Measurements from ENCODE around the gene MDN1.
"Not testable (repeated sequence)": the region's sequence is repeated elsewhere in the genome, so short reads cannot be mapped to it uniquely, and the experiment has no call there.

Gene MDN1

DNA sequence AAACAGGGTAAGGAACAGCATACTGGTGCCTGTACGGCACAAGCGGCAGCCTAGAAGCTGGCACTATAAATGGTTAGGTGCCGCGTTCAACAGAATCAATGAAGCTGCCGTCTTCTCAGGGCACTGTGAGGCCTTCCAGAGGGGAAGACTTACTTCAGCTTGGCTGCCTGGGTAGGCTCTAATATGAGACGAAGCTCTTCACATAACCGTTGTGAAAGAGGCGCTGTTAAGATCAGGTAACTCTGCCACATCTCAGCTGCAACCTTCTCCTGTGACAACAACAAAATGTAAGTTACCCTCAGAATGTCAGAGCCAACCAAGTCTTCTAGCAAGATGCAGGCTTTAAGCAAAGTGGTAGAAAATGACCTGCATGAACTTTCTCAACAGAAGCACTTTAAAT, 169.0 kb downstream of the MDN1 start:
- no peak for DNase-seq (ENCODE audit: low read depth)

GRCh38 chr6:89649682-89650081, 169.9 kb downstream of the MDN1 start:
- DNase-seq (ENCODE audit: low read depth): no peak

DNA sequence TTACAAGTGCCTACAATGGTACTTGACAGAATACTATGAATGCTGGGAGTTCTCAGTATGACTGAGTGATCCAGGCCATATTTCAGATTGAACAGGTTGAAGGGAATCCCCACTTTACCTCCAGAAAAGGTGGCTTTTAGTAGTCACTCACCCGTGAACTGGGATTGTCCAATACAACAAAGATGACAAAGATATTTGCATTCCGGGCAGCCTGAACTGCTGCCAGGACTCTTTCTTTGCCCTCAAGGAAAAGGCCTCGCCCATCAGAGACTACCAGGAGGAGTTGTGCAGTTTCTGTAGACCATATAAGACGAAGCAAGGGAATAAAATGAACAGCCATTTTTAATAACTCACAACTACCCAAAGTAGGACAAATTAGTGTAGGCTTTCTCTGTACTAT, 174.7 kb downstream of the MDN1 start:
- no peak for DNase-seq (ENCODE audit: low read depth)

DNA sequence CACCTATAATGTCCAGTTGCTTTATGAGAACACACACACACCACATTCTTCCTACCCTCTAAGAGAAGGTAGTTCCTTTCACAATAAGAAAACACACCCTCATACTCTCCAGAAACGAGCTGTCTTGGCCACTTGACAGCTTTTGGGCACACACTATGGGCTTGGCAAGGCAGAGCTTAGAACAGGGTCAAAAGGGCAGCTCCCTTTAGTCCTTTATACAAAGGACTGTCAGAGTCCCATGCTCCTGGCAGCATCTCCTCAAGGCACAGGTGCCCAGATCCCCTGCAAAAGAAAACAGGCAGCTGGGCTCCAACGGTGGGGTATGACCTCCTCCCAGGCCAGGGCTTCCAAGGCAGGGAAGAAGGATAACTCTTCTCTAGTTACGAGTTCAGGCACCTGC, 176.2 kb downstream of the MDN1 start:
- no peak for DNase-seq (ENCODE audit: low read depth)

GRCh38 chr6:89642956-89643355, 176.6 kb downstream of the MDN1 start:
- no peak for DNase-seq (ENCODE audit: low read depth)

GRCh38 chr6:89641581-89641980, 178.0 kb downstream of the MDN1 start:
- DNase-seq (ENCODE audit: low read depth): not testable (repeated sequence)

- no peak for DNase-seq (ENCODE audit: low read depth)
These were observed 178.8 kb downstream of the MDN1 start for GRCh38 chr6:89640804-89641203.

DNA sequence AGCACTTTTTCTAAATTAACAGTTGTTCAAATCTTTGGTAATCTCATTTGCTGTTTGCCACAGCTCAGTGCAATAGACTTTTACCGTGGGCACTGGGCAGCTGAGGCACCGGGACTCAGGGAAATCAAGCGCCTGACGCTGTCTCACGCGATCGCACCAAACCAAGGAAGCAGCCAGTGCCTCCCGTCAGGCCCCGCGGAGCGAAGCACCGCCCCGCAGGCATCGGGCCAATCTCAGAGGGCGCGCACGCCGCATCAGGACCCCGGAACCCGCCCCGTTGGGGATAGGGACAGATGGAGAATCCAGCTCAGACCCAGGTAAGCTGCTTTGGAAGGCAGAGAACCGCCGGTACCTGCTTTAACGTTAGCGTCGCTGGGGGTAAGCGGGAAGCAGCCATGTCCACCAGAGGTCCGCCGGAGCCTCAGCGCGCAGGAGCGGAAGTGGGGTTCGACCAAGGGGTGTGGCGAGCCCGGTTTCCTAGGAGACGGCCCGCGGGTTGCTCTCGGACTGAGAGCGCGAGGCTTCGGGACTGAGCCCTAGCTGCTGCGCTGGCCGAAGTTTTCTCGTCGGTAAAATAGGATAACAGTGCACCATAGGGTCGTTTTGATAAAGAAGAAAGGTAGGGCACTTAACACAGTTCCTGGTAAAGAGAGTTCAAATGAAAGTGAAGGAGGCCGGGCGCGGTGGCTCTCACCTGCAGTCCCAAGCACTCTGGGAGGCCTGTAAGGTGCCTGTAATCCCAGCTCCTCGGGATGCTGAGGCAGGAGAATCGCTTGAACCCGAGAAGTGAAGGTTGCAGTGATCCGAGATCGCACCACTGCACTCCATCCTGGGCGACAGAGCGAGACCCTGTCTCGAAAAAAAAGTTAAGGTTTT, 181.0 kb downstream of the MDN1 start, which contains the start of gene LYRM2:
Gene LYRM2 (minus strand): TSS at position 428 of the 876 bp plus-strand sequence. CDS start 31 bp downstream, at position 397.
- peak; percentile 89 for DNase-seq (ENCODE audit: low read depth)

GRCh38 chr6:89637960-89638319, 181.7 kb downstream of the MDN1 start:
- DNase-seq (ENCODE audit: low read depth): no peak

DNA sequence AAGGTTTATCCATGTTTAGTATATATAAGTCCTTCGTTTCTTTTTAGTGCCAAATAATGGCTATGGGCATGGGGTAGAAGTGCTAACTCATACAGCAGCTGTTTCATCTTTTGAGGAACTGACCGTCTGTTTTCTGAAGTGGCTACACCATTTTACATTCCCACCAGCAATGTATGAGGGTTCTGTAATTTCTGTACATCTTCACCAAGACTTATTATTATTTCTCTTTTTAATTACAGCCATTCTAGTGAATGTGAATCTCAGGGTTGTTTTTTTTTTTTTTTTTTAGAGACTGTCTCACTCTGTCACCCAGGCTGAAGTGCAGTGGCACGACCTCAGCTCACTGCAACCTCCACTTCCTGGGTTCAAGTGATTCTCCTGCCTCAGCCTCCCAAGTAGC, 183.2 kb downstream of the MDN1 start:
- not testable (repeated sequence) for DNase-seq (ENCODE audit: low read depth)

DNA sequence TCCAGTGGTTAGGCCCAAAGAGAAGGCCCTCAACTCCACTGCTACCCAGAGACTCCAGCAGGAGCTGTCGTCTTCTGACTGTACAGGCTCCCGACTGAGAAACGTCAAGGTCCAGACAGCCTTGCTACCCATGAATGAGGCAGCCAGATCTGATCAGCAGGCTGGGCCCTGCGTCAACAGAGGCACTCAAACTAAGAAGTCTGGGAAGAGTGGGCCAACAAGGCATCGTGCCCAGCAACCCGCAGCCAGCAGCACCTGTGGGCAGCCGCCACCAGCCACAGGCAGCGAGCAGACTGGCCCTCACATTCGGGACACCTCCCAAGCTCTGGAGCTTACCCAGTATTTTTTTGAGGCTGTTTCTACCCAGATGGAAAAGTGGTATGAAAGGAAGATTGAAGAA, 189.1 kb downstream of the MDN1 start:
- DNase-seq (ENCODE audit: low read depth): no peak

DNA sequence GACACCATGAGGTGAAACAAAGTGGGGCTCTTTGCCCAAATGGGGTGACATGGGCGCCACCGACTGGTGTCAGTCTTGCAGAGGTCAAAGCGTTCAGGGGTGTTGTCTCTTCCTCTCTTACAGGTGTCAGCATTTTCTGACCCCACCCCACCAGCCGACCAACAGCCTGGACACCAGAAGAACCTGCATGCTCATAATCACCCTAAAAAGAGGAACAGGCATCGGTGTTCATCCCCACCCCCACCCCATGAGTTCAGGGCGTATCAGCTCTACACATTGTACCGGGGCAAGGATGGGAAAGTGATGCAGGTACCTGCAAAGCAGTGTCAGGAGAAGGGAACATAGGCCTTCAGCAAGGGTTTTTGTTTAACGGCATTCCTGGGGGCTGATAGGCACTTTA, 195.8 kb downstream of the MDN1 start:
- no peak for DNase-seq (ENCODE audit: low read depth)

GRCh38 chr6:89619567-89619966, 200.0 kb downstream of the MDN1 start:
- DNase-seq (ENCODE audit: low read depth): no peak

GRCh38 chr6:89618026-89618425, 201.6 kb downstream of the MDN1 start:
- no peak for DNase-seq (ENCODE audit: low read depth)

- no peak for DNase-seq (ENCODE audit: low read depth)
These were observed 203.1 kb downstream of the MDN1 start for GRCh38 chr6:89616531-89616930.

- DNase-seq (ENCODE audit: low read depth): no peak
These were observed 203.7 kb downstream of the MDN1 start for GRCh38 chr6:89615882-89616281.

DNA sequence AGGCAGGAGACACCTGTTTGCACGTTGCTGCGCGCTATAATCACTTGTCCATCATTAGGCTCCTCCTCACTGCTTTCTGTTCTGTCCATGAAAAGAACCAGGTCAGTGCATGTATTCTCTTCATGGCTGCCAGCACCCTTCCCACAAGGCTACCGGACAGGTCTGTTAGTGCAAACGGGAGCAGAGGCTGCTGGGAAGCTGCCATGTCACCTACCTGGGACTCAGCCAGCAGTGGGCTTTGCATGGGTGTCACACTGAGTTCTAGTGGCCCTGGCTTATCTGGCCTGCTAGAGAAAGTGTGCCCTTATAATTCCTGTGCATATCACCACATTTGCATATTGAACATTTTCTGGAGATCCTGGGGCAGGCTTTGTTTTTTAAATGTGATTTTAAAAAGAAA, 205.8 kb downstream of the MDN1 start:
- no peak for DNase-seq (ENCODE audit: low read depth)

- DNase-seq (ENCODE audit: low read depth): no peak
These were observed 207.5 kb downstream of the MDN1 start for GRCh38 chr6:89612121-89612520.

DNA sequence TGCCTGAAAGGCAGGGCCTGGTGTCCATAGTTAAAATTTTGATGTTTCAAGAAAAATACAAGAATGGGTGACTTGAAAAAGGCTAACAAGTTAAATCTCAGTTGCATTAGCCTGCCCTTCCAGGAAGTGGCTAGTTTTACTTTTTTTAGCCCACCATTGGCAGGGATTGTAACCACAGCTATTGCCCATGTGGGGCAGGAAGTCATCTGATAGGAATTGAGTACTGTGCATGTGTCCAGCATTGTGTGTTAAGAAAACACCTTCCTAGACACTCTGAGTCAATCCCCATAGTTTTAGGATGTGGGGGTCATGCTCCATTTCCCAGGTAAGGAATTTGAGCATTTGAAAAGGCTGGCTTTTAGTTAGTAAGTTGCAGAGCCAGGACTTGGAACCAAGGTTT, 207.9 kb downstream of the MDN1 start:
- no peak for DNase-seq (ENCODE audit: low read depth)

- peak; percentile 65 for DNase-seq (ENCODE audit: low read depth)
These were observed 209.4 kb downstream of the MDN1 start for GRCh38 chr6:89610149-89610642.

- no peak for DNase-seq (ENCODE audit: low read depth)
These were observed 213.7 kb downstream of the MDN1 start for GRCh38 chr6:89605861-89606260.

DNA sequence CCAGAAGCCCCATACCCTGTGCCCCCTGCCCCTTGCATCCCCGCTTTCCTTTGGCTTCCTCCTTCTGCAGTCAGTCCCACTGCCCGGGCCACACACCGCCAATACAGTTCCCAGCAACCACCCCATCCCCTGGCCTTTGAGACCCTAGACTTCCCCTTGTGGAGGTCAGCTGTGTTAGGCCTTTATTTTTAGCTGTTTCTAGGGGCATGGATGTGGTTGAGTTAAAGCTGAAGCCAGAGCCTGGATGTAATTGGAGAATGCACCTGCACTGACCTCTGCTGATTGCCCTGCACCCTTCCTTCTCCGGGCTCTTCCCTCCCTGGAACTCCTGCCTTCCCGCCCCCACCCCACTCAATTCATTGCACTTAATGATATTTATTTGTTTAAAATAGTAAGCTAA, 214.9 kb downstream of the MDN1 start:
- DNase-seq (ENCODE audit: low read depth): no peak

DNA sequence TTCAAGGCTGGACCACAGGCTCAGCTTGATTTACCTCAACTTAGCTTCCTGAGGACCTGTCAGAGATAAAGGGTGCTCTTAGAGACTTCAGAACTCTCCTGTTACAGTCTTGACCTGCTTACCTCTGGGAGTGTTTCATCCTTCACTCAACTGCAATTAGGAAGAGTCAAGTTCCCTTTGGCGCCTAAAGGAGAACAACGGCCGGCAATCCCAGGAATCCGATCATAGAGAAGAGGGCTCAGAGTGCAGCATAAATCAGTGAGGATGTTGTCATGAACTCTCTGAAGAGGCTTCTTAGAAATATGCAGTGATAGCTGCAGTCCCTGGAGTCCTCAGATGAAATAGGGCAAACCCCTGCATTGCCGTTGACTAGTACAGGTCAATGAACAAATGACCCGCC, 217.4 kb downstream of the MDN1 start:
- no peak for DNase-seq (ENCODE audit: low read depth)

DNA sequence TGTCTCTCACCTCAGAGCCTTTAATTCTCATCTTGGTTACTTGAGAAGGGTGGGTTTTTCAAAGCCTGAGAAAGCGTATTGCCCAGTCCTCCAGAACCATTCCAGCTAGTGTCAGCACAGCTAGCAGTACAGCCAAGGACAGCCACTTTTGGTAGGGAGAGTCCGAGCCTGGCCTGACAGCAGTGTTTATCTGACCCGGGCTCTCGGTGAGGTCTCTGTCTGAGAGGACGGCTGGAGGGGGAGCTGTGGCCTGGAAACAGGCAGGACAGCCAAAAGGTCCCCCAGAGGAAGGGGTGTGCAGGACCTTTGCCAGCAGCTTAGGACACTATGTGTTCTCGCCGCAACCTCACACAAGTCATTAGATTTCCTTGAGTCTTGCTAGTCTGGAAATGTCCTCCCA, 219.9 kb downstream of the MDN1 start:
- no peak for DNase-seq (ENCODE audit: low read depth)
